ENCODE data around the gene IWS1. TPM values are rescaled to one million over a fixed set of nuclear protein-coding genes. Genes with fewer than 3 reads are reported as not detected.

IWS1 gene
- total and polyA plus RNA-seq, 9 of the 15 experiments (the other 6 are each of a cell fraction or from before 2014, with no cell fraction given), result 20.8 to 67.2 (median 46.6) TPM

DNA sequence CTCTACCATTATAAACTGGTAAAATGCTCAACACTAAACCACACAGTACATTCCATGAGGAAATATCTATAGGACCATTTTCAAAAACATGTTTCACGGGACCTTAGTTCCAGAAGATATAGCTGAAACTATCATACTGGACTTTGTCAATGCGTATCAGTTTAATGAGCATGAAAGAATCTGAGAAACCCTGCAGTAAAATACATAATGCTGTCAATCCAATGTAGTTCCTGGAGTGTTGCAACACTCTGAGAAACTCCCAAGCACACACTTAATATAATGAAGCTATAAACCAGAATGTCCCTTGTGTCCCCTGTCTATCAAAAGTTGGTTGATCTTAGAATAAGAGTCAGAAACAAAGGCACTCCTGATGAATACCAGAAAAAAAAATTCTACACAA, 16.2 kb downstream of the IWS1 start:
- CTCF ChIA-PET (ENCODE audit: low intra/inter-chr PET ratio), result no interaction called here
- no peak for FAIRE-seq
- BruUV-seq (replicated peaks), result no TSS peak
- Histone ChIP-seq H3K27ac (ENCODE audit: extremely low read depth, low read depth, low read length) (no peak overlapping the region), H3K9ac (ENCODE audit: insufficient read depth in 1 of 2, low read depth in 2 of 2, low read length in 2 of 2) (no peak overlapping the region), H3K9me3 (replicated peaks; ENCODE audit: control insufficient read depth, insufficient read depth, low read depth, low read length) (no peaks in the 10 kb centered on the region), H3K79me2 (ENCODE audit: control insufficient read depth, insufficient read depth, low read length) (peaks cover 87% of the 10 kb centered on the region), H3K9me1 (ENCODE audit: control insufficient read depth, insufficient read depth, low read length) (peaks cover 4% of the 10 kb centered on the region), H3K4me2 (ENCODE audit: insufficient read depth, low read length) (no peak overlapping the region), H4K20me1 (replicated peaks; ENCODE audit: control insufficient read depth, insufficient read depth, low read length) (peaks cover 10% of the 10 kb centered on the region; the same call in 1 of the 2 replicates), H3K27me3 (ENCODE audit: control insufficient read depth in 2 of 2, insufficient read depth in 2 of 2, low read length in 2 of 2) (no peaks in the 10 kb centered on the region), H2AFZ (ENCODE audit: low read depth, low read length) (no peak overlapping the region), H3K36me3 (ENCODE audit: control insufficient read depth, insufficient read depth, low read length) (peaks cover 70% of the 10 kb centered on the region), H3K4me3 (no peak overlapping the region), H3K4me1 (replicated peaks in 1 of 2; ENCODE audit: control insufficient read depth in 2 of 2, insufficient read depth in 2 of 2, low read length in 2 of 2) (peaks cover 6 to 19% of the 10 kb centered on the region in 2 experiments; a peak in 3 of 5 replicates)
- no peak for ATAC-seq
- in situ Hi-C loops (cut with MboI) (no loop called here), intact Hi-C loops (cut with micrococcal nuclease) (no loop called here)
- 87% methylated on average over 2 of the region's 2 CpGs for WGBS (ENCODE audit: insufficient coverage, low coverage, missing lambda C conversion rate)
- POLR2A ChIA-PET, result interaction anchor here (0.6 to 0.7 kb wide), 2 partner anchors 378 to 461 kb away, joined by 3 to 4 read pairs; no protein-coding TSS in a partner anchor
- no peak for DNase-seq (ENCODE audit: extremely low read depth in 1 of 4, low spot score in 3 of 4)
- TF ChIP-seq, protein P1, sequence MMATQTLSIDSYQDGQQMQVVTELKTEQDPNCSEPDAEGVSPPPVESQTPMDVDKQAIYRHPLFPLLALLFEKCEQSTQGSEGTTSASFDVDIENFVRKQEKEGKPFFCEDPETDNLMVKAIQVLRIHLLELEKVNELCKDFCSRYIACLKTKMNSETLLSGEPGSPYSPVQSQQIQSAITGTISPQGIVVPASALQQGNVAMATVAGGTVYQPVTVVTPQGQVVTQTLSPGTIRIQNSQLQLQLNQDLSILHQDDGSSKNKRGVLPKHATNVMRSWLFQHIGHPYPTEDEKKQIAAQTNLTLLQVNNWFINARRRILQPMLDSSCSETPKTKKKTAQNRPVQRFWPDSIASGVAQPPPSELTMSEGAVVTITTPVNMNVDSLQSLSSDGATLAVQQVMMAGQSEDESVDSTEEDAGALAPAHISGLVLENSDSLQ (IDR thresholded peaks at IDR 0.05), result peak; percentile 51
- TF ChIP-seq SRF (CRISPR knock-in tag; IDR thresholded peaks at IDR 0.05) (no peak), CEBPB (tag; IDR thresholded peaks at IDR 0.05) (peak; percentile 69), GATAD2B (IDR thresholded peaks at IDR 0.05; ENCODE audit: borderline replicate concordance) (no peak), CEBPG (CRISPR knock-in tag; IDR thresholded peaks at IDR 0.05) (no peak), CEBPG (tag; conservative IDR thresholded peaks at IDR 0.05 in 1 of 2, IDR thresholded peaks at IDR 0.05 in 1 of 2) (peak in 1 of 2 experiments; percentile 11; a peak in 1 of 4 replicates)
